GM12875 (cell line): ENCODE results near the gene ZCCHC7.

Experiments
- H3K4me3 ChIP-seq: one replicate; pipeline ENCODE4 v1.5.1; 2011; ENCODE audit warnings: low read depth, low read length, control low read depth
- TF ChIP-seq, protein P1 (sequence below): IDR thresholded peaks from 2 replicates; pipeline ENCODE4 v1.5.1; 2011; ENCODE audit warnings: low read depth, mild to moderate bottlenecking, control low read depth, inconsistent platforms, low read length, moderate library complexity, borderline replicate concordance; ENCODE audit not compliant: insufficient read depth

ZCCHC7 gene

DNA sequence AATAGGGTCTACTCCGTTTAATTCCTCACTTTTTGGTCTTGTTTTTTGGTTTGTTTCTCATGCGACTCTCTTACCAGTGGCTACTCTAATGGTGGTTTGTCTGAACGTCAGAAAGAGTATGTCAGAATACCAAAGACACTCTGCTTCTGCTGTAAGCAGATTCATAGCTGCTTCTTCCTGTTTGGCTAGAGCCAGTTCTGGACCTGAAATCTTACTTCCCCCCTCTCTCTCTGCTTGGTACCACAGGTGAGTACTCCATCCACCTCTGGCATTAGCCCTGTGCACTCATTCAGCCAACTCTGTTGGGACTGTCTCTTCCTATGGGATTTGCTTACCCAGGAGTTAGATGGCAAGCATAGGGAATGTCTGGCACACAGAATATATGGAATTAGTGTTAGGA, 6.6 kb downstream of the ZCCHC7 start:
- TF ChIP-seq, protein P1, sequence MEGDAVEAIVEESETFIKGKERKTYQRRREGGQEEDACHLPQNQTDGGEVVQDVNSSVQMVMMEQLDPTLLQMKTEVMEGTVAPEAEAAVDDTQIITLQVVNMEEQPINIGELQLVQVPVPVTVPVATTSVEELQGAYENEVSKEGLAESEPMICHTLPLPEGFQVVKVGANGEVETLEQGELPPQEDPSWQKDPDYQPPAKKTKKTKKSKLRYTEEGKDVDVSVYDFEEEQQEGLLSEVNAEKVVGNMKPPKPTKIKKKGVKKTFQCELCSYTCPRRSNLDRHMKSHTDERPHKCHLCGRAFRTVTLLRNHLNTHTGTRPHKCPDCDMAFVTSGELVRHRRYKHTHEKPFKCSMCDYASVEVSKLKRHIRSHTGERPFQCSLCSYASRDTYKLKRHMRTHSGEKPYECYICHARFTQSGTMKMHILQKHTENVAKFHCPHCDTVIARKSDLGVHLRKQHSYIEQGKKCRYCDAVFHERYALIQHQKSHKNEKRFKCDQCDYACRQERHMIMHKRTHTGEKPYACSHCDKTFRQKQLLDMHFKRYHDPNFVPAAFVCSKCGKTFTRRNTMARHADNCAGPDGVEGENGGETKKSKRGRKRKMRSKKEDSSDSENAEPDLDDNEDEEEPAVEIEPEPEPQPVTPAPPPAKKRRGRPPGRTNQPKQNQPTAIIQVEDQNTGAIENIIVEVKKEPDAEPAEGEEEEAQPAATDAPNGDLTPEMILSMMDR: no peak

DNA sequence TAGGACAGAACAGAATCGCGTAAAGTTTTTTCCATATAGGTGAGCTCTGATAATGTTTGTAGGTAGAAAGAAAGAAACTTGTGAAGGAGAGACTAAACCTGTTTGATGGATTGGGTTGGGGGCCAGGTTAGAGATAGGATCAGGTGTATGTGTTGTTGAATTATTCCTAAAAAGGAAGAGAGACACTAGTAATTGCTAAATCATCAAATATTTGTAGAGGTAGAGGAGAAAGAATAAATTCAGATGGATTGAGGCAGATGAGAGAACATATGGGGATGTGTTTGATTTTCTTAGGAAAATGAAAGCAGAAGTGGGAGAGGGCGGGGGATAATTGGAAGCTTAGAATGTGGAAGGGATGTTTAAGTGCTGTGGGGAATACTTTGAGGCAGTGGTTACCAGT, 7.7 kb downstream of the ZCCHC7 start:
- H3K4me3 ChIP-seq: no peak overlapping the region
- TF ChIP-seq, protein P1: no peak

More for the DNA sequence above, 6.6 kb downstream of the ZCCHC7 start:
- no peak overlapping the region for H3K4me3 ChIP-seq

DNA sequence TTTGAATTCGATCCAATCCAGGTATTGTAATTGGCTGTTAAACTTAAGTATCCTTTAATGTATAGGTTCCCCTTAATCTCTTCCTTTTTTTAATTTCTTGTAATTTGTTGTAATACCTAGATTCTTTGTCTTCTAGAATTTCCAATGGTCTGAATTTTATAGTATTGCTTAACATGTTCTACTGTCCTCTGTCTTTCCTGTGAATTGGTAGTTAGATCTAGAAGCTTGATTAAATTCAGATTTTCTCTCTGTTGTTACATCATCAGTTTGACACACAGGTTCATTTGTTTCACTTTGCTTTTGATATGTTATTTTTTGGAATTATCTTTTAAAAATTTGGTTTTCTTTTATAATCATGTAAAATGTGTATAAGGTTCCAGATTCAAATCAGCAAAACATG, 13.8 kb downstream of the ZCCHC7 start:
- no peak overlapping the region for H3K4me3 ChIP-seq
- TF ChIP-seq, protein P1: no peak

DNA sequence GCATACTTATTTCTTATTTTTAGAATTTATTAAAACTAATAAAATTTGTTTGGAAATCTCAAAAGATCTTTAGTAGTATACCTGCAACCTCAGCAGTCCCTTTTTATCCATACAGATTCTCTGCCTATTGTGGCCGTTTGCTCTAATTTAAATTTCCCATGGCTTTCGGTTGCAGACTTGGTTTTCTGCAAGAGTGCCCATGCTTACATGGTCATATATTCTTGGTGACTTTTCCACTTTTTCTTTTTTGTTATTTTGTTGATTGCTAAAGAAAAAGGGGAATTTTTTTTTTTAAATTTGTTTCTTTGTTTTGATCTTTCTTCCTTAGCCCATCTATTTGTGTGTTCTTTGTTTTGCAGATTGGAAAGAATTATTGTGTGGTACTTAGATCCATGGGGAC, 20.6 kb downstream of the ZCCHC7 start:
- no peak overlapping the region for H3K4me3 ChIP-seq
- TF ChIP-seq, protein P1: no peak

DNA sequence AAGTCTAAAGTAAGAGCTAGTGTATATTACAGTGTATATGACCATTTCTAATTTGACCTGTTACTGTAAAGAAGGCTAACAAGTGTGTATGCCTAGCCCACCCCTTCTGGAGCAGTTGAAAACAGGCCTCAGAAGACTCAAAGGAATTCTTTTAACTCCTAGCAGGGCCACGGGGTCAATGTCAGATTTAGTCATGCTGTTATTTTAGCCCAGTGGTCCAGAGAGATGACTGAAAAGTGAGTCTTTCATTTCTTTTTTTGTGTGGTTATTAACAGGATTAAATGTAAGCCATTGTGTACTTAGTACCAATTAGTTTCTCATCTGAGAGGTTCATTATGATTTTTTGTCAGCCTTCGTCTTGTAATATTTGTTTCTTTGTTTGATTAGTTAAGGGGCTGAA, 24.4 kb downstream of the ZCCHC7 start:
- H3K4me3 ChIP-seq: no peak overlapping the region
- TF ChIP-seq, protein P1: no peak

DNA sequence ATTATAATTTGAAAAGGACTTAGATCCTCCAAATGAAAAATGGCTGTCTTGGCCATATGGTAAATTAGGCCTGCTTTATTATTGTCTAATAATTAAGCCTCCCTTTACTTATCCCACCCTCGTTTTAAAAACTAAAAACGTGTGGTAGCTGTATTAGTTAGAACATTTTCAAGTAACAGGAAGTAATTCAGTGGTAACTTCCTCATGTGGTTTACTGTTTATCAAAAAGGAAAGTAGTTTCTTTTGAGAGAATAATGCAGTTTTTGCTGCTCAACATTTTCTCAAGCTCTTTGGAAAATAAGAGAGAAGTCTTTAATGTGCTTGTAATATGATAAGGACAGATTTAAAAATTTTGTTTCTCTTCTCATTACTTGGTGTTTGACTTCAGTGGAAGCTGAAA, 26.0 kb downstream of the ZCCHC7 start:
- TF ChIP-seq, protein P1: no peak
- no peak overlapping the region for H3K4me3 ChIP-seq

DNA sequence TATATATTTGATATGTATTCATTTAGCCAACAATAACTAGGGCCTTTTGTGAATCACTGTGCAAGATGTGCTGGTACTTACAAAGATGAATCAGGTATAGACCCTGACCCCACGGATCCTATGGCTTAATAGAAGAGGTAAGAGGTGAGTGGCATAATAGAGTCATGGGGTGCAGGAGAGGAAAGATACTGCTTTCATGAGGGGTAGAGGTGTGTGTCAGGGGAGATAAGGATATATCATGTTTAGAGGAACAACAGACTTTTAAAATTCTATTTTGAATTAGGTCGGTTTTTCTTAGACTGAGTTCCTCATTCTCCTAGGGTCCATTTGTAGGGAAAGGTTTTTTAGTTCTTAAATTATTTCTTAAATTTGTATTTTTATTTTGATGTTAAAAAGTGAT, 27.8 kb downstream of the ZCCHC7 start:
- no peak overlapping the region for H3K4me3 ChIP-seq
- TF ChIP-seq, protein P1: no peak
